HepG2 (cell line): ENCODE results near the gene POC1B. TPM values are rescaled to one million over a fixed set of nuclear protein-coding genes. Genes with fewer than 3 reads are reported as not detected.

Experiments used
- ERF ChIP-seq: IDR thresholded peaks from 2 replicates; pipeline ENCODE4 v1.6.1; 2018; ENCODE audit warnings: missing biosample characterization, missing genetic modification reagents
- FOXA1 ChIP-seq, 2 experiments: fragments of 450-650 bp in 1 of 2; sonication (generic) in 1 of 2; formaldehyde crosslinking in 1 of 2; IDR thresholded peaks; 2 replicates each; pipeline versions ENCODE4 v1.4.0 to v1.6.1; 2016 to 2020; ENCODE audit warnings: missing genetic modification reagents in 1 of 2
- JARID2 ChIP-seq: sonication (generic); formaldehyde crosslinking; IDR thresholded peaks from 2 replicates; pipeline ENCODE4 v1.8.1; 2023; ENCODE audit warnings: missing genetic modification reagents, inconsistent platforms; ENCODE audit not compliant: insufficient replicate concordance
- KDM1A ChIP-seq: IDR thresholded peaks from 2 replicates; pipeline ENCODE4 v1.6.1; 2016; ENCODE audit warnings: missing compliant biosample characterization
- KMT2B ChIP-seq: IDR thresholded peaks from 2 replicates; pipeline ENCODE4 v1.6.1; 2016; ENCODE audit warnings: missing genetic modification reagents, missing compliant biosample characterization
- LCORL ChIP-seq, 2 experiments: fragments of 450-650 bp in 1 of 2; sonication (generic) in 1 of 2; formaldehyde crosslinking in 1 of 2; IDR thresholded peaks; 2 replicates each; pipeline versions ENCODE4 v1.5.0 to v1.6.1; 2017 to 2020; ENCODE audit warnings: antibody characterized with exemption in 1 of 2, missing genetic modification reagents in 1 of 2
- MEF2D ChIP-seq: sonication (generic); formaldehyde crosslinking; IDR thresholded peaks from 2 replicates; pipeline ENCODE4 v1.5.1; 2020; ENCODE audit warnings: mild to moderate bottlenecking, missing genetic modification reagents
- MIER3 ChIP-seq: IDR thresholded peaks from 2 replicates; pipeline ENCODE4 v1.6.1; 2016; ENCODE audit warnings: missing compliant biosample characterization, borderline replicate concordance
- MLLT10 ChIP-seq: sonication (generic); formaldehyde crosslinking; IDR thresholded peaks from 2 replicates; pipeline ENCODE4 v1.4.0; 2020; ENCODE audit warnings: missing genetic modification reagents
- PPARG ChIP-seq: conservative IDR thresholded peaks from 2 replicates; pipeline ENCODE4 v1.6.1; 2016; ENCODE audit warnings: missing biosample characterization, missing genetic modification reagents
- RARG ChIP-seq: sonication (generic); formaldehyde crosslinking; IDR thresholded peaks from 2 replicates; pipeline ENCODE4 v1.4.0; 2020; ENCODE audit warnings: low read depth, mild to moderate bottlenecking, missing genetic modification reagents
- SMC3 ChIP-seq: IDR thresholded peaks from 2 replicates; pipeline ENCODE4 v1.6.1; 2011; ENCODE audit warnings: low read length, improper control_type of control experiment
- SOX5 ChIP-seq: IDR thresholded peaks from 2 replicates; pipeline ENCODE4 v1.6.1; 2016; ENCODE audit warnings: borderline replicate concordance
- TMF1 ChIP-seq: sonication (generic); formaldehyde crosslinking; IDR thresholded peaks from 2 replicates; pipeline ENCODE4 v1.8.1; 2022; ENCODE audit warnings: low read depth, missing genetic modification reagents
- ZMAT3 ChIP-seq: sonication (generic); formaldehyde crosslinking; conservative IDR thresholded peaks from 2 replicates; pipeline ENCODE4 v1.7.0; 2021; ENCODE audit warnings: missing genetic modification reagents
- ZNF292 ChIP-seq: sonication (generic); formaldehyde crosslinking; IDR thresholded peaks from 2 replicates; pipeline ENCODE4 v1.8.1; 2022; ENCODE audit warnings: mild to moderate bottlenecking, low read depth, missing genetic modification reagents, borderline replicate concordance
- ZNF331 ChIP-seq: sonication (generic); formaldehyde crosslinking; IDR thresholded peaks from 2 replicates; pipeline ENCODE4 v1.4.0; 2020; ENCODE audit warnings: missing genetic modification reagents
- ZNF546 ChIP-seq: sonication (generic); formaldehyde crosslinking; conservative IDR thresholded peaks from 2 replicates; pipeline ENCODE4 v1.8.1; 2023; ENCODE audit warnings: mild to moderate bottlenecking, missing genetic modification reagents
- ZNF570 ChIP-seq: sonication (generic); formaldehyde crosslinking; IDR thresholded peaks from 2 replicates; pipeline ENCODE4 v1.4.0; 2020; ENCODE audit warnings: mild to moderate bottlenecking, missing genetic modification reagents, borderline replicate concordance
- ZNF749 ChIP-seq: sonication (generic); formaldehyde crosslinking; IDR thresholded peaks from 2 replicates; pipeline ENCODE4 v1.8.0; 2022; ENCODE audit warnings: mild to moderate bottlenecking, missing genetic modification reagents, moderate library complexity, borderline replicate concordance
- polyA plus RNA-seq, 8 experiments: library from polyadenylated mRNA; depleted of rRNA in 3 of 8; stranded (reverse) in 7 of 8; unstranded in 1 of 8; fragments of >200 nt; fragmentation: Illumina TruSeq in 4 of 8; extraction: Trizol in 4 of 8; gene quantifications; 2 replicates each; pipeline versions ENCODE4 v1.2.1 to v1.2.3, GENCODE V29; 2011 to 2016; ENCODE audit warnings: low read depth in 4 of 8, missing spikeins in 1 of 8, mixed read lengths in 1 of 8; ENCODE audit not compliant: insufficient read depth in 1 of 8
- total RNA-seq, 5 experiments: library from RNA; depleted of rRNA; stranded (reverse); fragments of >200 nt; fragmentation: Illumina TruSeq; extraction: Trizol; gene quantifications; 2 replicates each; pipeline ENCODE4 v1.2.3, GENCODE V29; 2016; ENCODE audit warnings: low read depth in 1 of 5
- TF ChIP-seq, protein P1 (sequence below): IDR thresholded peaks from 2 replicates; pipeline ENCODE4 v1.4.0; 2020; ENCODE audit warnings: mild to moderate bottlenecking, missing genetic modification reagents
- TF ChIP-seq, protein P2 (sequence below): sonication (generic); formaldehyde crosslinking; IDR thresholded peaks from 2 replicates; pipeline ENCODE4 v1.4.0; 2020; ENCODE audit warnings: missing genetic modification reagents
- TF ChIP-seq, protein P3 (sequence below): sonication (generic); formaldehyde crosslinking; IDR thresholded peaks from 2 replicates; pipeline ENCODE4 v1.5.0; 2020; ENCODE audit warnings: missing genetic modification reagents

POC1B gene
- total and polyA plus RNA-seq, 2 of the 13 experiments (the other 11 are each of a cell fraction or from before 2014, with no cell fraction given) = 9.3 to 11.0 TPM

DNA sequence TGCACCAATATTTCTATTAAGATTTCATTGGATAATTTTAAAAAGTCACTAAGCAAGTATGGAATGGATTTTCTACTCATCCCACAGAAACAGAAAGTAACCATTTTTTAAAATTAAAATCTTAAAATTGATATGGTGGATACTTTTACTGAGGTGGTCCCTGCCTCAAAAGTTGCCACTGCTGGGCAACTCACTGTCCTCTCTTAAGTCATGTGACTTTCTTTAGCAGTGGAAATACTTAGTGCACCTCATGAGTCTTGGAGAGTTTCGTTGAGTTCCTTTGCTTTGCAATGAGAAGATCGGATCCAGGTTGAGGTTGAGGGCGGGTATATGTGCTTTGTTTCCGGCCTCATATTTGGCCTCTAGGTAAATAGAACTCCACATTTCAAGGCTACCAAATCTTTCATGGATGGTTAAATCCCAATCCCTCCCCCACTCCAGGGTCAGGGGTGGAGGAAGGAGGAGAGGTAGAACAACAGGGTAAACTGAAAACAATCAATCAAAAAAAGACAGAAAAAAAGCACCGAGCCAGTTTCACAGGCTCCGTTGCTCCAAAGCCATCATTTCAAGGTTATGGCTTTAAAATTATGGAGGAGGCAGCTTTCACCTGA, 134.0 kb downstream of the POC1B start (continued):
- TF ChIP-seq ZNF331 (CRISPR knock-in tag) (peak; percentile 47; the same call in 1 of the 2 replicates), PPARG (peak; percentile 55; the same call in 1 of the 2 replicates), KDM1A (CRISPR knock-in tag) (0 out of 2 replicates have a peak, but pooled peaks have one; percentile 20), ZNF749 (no peak), TMF1 (CRISPR knock-in tag) (no peak), JARID2 (no peak), ZNF292 (CRISPR knock-in tag) (no peak), KMT2B (CRISPR knock-in tag) (no peak), SOX5 (peak; percentile 86; the same call in 1 of the 2 replicates), FOXA1 (IDR thresholded peaks at IDR 0.05) (no peak), FOXA1 (CRISPR knock-in tag; IDR thresholded peaks at IDR 0.05) (peak; percentile 79), MLLT10 (CRISPR knock-in tag) (no peak), ZNF546 (CRISPR knock-in tag) (no peak), MEF2D (no peak), ZNF570 (CRISPR knock-in tag) (no peak), SMC3 (no peak), LCORL (IDR thresholded peaks at IDR 0.05) (peak; percentile 32; the same call in 1 of the 2 replicates), LCORL (CRISPR knock-in tag; IDR thresholded peaks at IDR 0.05) (peak; percentile 41; the same call in 1 of the 2 replicates), ERF (peak; percentile 27; the same call in 1 of the 2 replicates), ZMAT3 (CRISPR knock-in tag) (no peak), MIER3 (CRISPR knock-in tag) (peak; percentile 73; the same call in 1 of the 2 replicates), RARG (no peak)
- TF ChIP-seq, protein P1, sequence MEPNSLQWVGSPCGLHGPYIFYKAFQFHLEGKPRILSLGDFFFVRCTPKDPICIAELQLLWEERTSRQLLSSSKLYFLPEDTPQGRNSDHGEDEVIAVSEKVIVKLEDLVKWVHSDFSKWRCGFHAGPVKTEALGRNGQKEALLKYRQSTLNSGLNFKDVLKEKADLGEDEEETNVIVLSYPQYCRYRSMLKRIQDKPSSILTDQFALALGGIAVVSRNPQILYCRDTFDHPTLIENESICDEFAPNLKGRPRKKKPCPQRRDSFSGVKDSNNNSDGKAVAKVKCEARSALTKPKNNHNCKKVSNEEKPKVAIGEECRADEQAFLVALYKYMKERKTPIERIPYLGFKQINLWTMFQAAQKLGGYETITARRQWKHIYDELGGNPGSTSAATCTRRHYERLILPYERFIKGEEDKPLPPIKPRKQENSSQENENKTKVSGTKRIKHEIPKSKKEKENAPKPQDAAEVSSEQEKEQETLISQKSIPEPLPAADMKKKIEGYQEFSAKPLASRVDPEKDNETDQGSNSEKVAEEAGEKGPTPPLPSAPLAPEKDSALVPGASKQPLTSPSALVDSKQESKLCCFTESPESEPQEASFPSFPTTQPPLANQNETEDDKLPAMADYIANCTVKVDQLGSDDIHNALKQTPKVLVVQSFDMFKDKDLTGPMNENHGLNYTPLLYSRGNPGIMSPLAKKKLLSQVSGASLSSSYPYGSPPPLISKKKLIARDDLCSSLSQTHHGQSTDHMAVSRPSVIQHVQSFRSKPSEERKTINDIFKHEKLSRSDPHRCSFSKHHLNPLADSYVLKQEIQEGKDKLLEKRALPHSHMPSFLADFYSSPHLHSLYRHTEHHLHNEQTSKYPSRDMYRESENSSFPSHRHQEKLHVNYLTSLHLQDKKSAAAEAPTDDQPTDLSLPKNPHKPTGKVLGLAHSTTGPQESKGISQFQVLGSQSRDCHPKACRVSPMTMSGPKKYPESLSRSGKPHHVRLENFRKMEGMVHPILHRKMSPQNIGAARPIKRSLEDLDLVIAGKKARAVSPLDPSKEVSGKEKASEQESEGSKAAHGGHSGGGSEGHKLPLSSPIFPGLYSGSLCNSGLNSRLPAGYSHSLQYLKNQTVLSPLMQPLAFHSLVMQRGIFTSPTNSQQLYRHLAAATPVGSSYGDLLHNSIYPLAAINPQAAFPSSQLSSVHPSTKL (CRISPR knock-in tag) = peak; percentile 95
- TF ChIP-seq, protein P2, sequence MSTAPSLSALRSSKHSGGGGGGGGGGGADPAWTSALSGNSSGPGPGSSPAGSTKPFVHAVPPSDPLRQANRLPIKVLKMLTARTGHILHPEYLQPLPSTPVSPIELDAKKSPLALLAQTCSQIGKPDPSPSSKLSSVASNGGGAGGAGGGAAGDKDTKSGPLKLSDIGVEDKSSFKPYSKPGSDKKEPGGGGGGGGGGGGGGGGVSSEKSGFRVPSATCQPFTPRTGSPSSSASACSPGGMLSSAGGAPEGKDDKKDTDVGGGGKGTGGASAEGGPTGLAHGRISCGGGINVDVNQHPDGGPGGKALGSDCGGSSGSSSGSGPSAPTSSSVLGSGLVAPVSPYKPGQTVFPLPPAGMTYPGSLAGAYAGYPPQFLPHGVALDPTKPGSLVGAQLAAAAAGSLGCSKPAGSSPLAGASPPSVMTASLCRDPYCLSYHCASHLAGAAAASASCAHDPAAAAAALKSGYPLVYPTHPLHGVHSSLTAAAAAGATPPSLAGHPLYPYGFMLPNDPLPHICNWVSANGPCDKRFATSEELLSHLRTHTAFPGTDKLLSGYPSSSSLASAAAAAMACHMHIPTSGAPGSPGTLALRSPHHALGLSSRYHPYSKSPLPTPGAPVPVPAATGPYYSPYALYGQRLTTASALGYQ (CRISPR knock-in tag) = no peak; the same call in 1 of the 2 replicates
- TF ChIP-seq, protein P3, sequence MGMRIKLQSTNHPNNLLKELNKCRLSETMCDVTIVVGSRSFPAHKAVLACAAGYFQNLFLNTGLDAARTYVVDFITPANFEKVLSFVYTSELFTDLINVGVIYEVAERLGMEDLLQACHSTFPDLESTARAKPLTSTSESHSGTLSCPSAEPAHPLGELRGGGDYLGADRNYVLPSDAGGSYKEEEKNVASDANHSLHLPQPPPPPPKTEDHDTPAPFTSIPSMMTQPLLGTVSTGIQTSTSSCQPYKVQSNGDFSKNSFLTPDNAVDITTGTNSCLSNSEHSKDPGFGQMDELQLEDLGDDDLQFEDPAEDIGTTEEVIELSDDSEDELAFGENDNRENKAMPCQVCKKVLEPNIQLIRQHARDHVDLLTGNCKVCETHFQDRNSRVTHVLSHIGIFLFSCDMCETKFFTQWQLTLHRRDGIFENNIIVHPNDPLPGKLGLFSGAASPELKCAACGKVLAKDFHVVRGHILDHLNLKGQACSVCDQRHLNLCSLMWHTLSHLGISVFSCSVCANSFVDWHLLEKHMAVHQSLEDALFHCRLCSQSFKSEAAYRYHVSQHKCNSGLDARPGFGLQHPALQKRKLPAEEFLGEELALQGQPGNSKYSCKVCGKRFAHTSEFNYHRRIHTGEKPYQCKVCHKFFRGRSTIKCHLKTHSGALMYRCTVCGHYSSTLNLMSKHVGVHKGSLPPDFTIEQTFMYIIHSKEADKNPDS = no peak
